Peyer's patch (tissue), 4 donors: Measurements from ENCODE around the gene ANKRD62. TPM values are rescaled to one million over a fixed set of nuclear protein-coding genes. Genes with fewer than 3 reads are reported as not detected.
A peak's percentile ranks its signal among the peaks of the same experiment; 100 is the strongest.
"Not testable (repeated sequence)": the region's sequence is repeated elsewhere in the genome, so short reads cannot be mapped to it uniquely, and the experiment has no call there.

Source experiments
- DNase-seq, 3 donors: peaks; one replicate each; pipeline ENCODE4 v3.0.0-alpha.2; 2017 to 2019
- H3K27ac ChIP-seq, 4 donors: fragments of 200-600 bp; sonication (generic); one replicate each; pipeline ENCODE4 v1.5.1; 2016 to 2019
- H3K27me3 ChIP-seq, 2 donors: fragments of 200-600 bp; sonication (generic); one replicate each; pipeline ENCODE4 v1.5.1; 2019
- H3K36me3 ChIP-seq, 3 donors: fragments of 200-600 bp; sonication (generic); one replicate each; pipeline ENCODE4 v1.5.1; 2016 to 2019
- H3K4me1 ChIP-seq, 4 donors: fragments of 200-600 bp; sonication (generic); one replicate each; pipeline ENCODE4 v1.5.1; 2016 to 2019
- H3K4me3 ChIP-seq, 4 donors: fragments of 200-600 bp; sonication (generic); 1 replicate in 3 of 4; 2 replicates in 1 of 4; pipeline ENCODE4 v1.5.1; 2016 to 2019; ENCODE audit warnings: mild to moderate bottlenecking in 1 of 4
- H3K9me3 ChIP-seq, 4 donors: fragments of 200-600 bp; sonication (generic); one replicate each; pipeline ENCODE4 v1.5.1; 2016 to 2019; ENCODE audit warnings: mild to moderate bottlenecking in 1 of 4
- POLR2A ChIP-seq, 2 donors: fragments of 450-650 bp; IDR thresholded peaks; one replicate each; pipeline ENCODE4 v1.5.1; 2017; ENCODE audit warnings: antibody characterized with exemption in 2 of 2, mild to moderate bottlenecking in 2 of 2, moderate library complexity in 2 of 2
- total RNA-seq, 4 donors: library from RNA; depleted of rRNA; stranded (reverse); fragments of >200 nt; gene quantifications; one replicate each; pipeline ENCODE4 v1.1.0, GENCODE V29; 2016
- TF ChIP-seq, protein P1 (sequence below), 6 experiments: fragments of 450-650 bp in 4 of 6; fragments of 200-600 bp in 2 of 6; sonication (generic) in 1 of 6; IDR thresholded peaks; one replicate each; pipeline ENCODE4 v1.5.1; 2017 to 2019; ENCODE audit warnings: antibody characterized with exemption in 6 of 6, mild to moderate bottlenecking in 3 of 6, moderate library complexity in 1 of 6

ANKRD62 gene
- total RNA-seq, 4 donors from 2014 or later, result not detected

DNA sequence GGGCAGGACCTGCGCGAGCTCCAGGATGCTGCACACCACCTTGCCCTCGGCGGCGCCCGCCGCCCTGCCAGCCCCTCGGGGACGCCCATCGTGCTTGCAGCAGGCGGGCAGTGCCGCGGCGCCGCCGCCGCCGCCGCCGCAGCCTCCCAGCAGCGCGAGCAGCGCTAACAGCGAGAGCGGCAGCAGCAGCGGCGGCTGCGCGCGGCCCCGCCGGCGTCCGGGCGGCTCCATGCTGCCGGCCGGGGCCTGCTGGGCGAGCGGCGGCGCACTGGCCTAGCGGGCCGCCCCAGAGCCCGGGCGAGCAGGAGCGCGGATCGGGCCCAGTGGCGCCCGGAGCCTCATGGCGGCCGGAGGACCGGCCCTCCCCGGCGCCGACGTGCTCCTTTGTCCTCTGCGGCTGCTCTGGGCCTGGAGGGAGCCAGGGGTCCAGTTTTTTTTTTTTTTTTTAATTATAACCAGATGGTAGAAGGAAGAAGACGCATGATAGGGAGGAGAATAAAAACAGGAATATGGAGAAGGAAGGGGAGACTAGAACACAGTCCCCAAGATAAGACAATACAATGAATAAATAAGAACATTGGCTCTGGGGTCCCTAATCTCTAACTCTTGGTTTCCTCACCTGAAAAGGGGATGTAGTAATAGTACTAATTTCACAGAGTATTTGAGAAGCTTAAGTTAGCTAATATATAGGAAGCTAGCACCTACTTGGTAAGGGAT, 17.1 kb upstream of the ANKRD62 start:
- Histone ChIP-seq H3K36me3 (no peaks in the 10 kb centered on the region), H3K4me3 (peak overlapping the region in 3 of 4 donors; percentile 12 to 36 (median 32)), H3K27me3 (no peaks in the 10 kb centered on the region), H3K27ac (no peak overlapping the region), H3K9me3 (no peaks in the 10 kb centered on the region), H3K4me1 (no peaks in the 10 kb centered on the region)
- TF ChIP-seq, protein P1, sequence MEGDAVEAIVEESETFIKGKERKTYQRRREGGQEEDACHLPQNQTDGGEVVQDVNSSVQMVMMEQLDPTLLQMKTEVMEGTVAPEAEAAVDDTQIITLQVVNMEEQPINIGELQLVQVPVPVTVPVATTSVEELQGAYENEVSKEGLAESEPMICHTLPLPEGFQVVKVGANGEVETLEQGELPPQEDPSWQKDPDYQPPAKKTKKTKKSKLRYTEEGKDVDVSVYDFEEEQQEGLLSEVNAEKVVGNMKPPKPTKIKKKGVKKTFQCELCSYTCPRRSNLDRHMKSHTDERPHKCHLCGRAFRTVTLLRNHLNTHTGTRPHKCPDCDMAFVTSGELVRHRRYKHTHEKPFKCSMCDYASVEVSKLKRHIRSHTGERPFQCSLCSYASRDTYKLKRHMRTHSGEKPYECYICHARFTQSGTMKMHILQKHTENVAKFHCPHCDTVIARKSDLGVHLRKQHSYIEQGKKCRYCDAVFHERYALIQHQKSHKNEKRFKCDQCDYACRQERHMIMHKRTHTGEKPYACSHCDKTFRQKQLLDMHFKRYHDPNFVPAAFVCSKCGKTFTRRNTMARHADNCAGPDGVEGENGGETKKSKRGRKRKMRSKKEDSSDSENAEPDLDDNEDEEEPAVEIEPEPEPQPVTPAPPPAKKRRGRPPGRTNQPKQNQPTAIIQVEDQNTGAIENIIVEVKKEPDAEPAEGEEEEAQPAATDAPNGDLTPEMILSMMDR (IDR thresholded peaks at IDR 0.05), result no peak
- no peak for TF ChIP-seq POLR2A (IDR thresholded peaks at IDR 0.05)
- peak in 1 of 3 donors; percentile 51 for DNase-seq

DNA sequence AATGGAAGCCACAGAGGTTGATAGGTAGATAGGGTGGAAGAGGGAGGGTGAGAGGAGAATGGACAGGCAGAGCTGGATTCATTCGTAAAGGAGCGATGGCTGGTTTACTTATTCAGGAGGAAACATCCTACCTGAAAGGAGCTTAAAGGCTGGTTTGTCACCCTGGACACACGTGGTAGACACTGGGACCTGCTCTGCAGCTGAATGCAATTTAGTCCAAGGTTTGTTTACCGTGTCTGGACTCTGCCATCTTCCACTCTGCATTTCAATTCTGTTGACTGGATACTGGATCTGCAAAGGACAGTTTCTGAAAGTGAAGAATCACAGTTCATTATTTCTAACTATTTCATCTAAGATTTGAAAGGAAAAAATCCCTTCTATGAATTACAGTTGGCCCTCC, 15.6 kb upstream of the ANKRD62 start:
- not testable (repeated sequence) for H3K36me3 ChIP-seq, H3K9me3 ChIP-seq, H3K27ac ChIP-seq, H3K27me3 ChIP-seq, H3K4me1 ChIP-seq, DNase-seq, H3K4me3 ChIP-seq

DNA sequence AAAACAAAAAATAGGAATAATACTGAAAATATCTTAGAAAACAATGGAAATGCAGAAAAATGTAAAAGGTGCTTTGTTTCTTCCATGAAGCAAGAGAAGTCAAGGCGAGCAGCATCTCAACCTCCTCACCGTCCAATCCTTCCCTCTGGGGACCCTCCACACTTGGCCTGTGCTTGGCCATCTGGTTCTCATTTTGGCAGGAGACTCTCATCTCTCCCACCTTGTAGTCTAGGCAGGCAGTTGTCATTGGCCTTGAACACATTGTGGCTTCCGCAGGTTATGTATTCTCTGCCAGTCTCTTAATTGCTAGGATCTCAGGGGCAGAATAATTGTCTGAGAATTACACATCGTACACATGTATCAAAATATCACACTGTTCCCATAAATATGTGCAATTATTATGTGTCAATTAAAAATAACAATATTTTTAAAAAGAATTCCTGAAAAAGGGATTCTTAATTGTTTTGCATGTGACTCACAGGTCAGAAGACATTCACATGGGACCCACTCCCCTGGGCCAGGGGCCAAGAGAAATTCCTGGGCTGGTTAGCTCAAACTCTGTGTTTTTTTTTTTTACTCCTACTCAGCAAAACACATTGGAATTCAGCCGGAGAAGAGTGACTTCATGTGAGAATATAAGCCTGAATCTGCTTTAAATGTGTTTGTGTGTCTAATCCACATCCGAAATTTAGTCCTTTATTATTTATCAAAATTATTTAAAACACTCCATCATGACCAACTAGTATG, 14.0 kb upstream of the ANKRD62 start:
- H3K36me3 ChIP-seq, result no peaks in the 10 kb centered on the region
- H3K4me1 ChIP-seq, result no peaks in the 10 kb centered on the region
- no peaks in the 10 kb centered on the region for H3K27me3 ChIP-seq
- no peak overlapping the region for H3K4me3 ChIP-seq
- no peak overlapping the region for H3K27ac ChIP-seq
- no peak for DNase-seq
- TF ChIP-seq POLR2A (IDR thresholded peaks at IDR 0.05), result no peak
- TF ChIP-seq, protein P1 (IDR thresholded peaks at IDR 0.05), result no peak
- no peaks in the 10 kb centered on the region for H3K9me3 ChIP-seq

DNA sequence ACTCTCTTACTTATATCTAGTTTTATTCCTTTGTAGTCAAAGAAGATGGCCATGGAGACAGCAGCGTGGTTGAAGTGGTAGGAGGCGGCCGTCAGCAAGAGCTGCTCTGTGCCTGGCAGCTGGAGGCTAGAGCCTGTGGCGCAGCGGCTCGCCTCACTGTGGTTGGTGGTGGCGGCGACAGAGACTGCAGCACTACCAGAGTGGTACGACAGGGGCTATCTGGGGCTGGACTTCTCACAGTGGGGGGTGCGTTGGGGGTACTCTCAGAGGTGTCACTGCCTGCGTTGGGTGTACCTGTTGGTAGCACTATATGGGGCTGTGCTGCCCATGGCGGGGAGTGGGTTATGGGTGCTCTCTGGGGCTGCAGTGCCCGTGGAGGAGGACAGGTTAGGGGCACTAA, 8.5 kb upstream of the ANKRD62 start:
- no peak for TF ChIP-seq POLR2A (IDR thresholded peaks at IDR 0.05)
- TF ChIP-seq, protein P1 (IDR thresholded peaks at IDR 0.05), result no peak
- H3K4me3 ChIP-seq, result no peak overlapping the region
- DNase-seq, result no peak
- no peak overlapping the region for H3K27ac ChIP-seq
- no peaks in the 10 kb centered on the region for H3K9me3 ChIP-seq
- H3K36me3 ChIP-seq, result no peaks in the 10 kb centered on the region
- no peaks in the 10 kb centered on the region for H3K4me1 ChIP-seq
- no peaks in the 10 kb centered on the region for H3K27me3 ChIP-seq

DNA sequence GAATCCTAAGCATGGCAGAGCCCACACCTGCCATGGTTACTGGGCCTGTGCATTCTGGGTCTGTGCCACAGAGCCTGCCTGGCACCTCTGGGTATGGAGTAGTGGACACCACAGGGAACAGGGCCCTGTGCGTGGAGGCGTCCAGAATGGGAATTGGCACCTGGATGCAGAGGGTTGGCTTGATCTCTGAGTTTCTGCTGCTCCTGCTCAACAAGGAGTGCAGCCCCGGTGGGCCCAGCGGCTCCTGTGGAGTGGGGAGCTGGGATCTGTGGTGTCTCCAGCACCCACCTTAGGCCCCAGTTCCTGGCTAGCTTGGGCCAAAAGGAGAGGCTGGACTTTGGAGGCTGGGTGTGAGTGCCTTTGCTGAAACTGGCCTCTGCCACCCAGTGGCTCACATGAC, 7.9 kb upstream of the ANKRD62 start:
- no peaks in the 10 kb centered on the region for H3K4me1 ChIP-seq
- no peak for TF ChIP-seq POLR2A (IDR thresholded peaks at IDR 0.05)
- TF ChIP-seq, protein P1 (IDR thresholded peaks at IDR 0.05), result no peak
- H3K36me3 ChIP-seq, result no peaks in the 10 kb centered on the region
- H3K27me3 ChIP-seq, result no peaks in the 10 kb centered on the region
- H3K9me3 ChIP-seq, result no peaks in the 10 kb centered on the region
- no peak overlapping the region for H3K4me3 ChIP-seq
- no peak for DNase-seq
- no peak overlapping the region for H3K27ac ChIP-seq

DNA sequence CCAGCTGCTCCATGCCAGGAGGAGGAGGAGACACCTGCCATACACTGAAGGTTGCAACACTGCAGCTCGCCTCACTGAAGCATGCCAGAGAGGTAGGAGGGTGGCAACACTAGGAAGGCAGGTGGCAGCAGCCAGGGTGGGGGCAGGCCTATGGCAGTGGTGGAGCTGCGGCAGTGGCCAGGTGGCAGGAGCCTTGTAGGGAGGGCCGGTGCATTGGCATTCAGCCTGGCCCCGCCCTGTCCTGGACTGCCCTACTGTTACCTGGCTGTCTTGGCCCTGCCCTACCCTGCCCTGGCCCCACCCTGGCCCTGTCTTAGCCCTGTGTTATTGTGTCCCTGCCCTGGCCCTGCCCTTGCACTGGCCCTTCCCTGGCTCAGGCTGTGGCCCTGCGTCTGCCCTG, 7.4 kb upstream of the ANKRD62 start:
- H3K27ac ChIP-seq, result peak overlapping the region in 1 of 4 donors; percentile 60
- TF ChIP-seq, protein P1 (IDR thresholded peaks at IDR 0.05), result no peak
- TF ChIP-seq POLR2A (IDR thresholded peaks at IDR 0.05), result no peak
- no peak overlapping the region for H3K4me3 ChIP-seq
- H3K27me3 ChIP-seq, result no peaks in the 10 kb centered on the region
- H3K9me3 ChIP-seq, result no peaks in the 10 kb centered on the region
- DNase-seq, result peak in 2 of 3 donors; percentile 73 to 84
- H3K36me3 ChIP-seq, result no peaks in the 10 kb centered on the region
- H3K4me1 ChIP-seq, result no peaks in the 10 kb centered on the region
